Activated CD4-positive, alpha-beta T cell treated with anti-CD3 and anti-CD28 coated beads, Interleukin-2, amount 50 U/mL, for 16 hours (primary cell): Measurements from ENCODE around the gene APP.
A peak's percentile ranks its signal among the peaks of the same experiment; 100 is the strongest.
"Not testable (repeated sequence)": the region's sequence is repeated elsewhere in the genome, so short reads cannot be mapped to it uniquely, and the experiment has no call there.

Source experiments
- DNase-seq: peaks from one replicate; pipeline ENCODE4 v3.0.0-alpha.2; 2020

The APP gene

GRCh38 chr21:26013970-26014369 lies 156.6 kb downstream of the APP start:
- DNase-seq: no peak

- DNase-seq: not testable (repeated sequence)
These were observed 158.1 kb downstream of the APP start for GRCh38 chr21:26012482-26012881.

DNA sequence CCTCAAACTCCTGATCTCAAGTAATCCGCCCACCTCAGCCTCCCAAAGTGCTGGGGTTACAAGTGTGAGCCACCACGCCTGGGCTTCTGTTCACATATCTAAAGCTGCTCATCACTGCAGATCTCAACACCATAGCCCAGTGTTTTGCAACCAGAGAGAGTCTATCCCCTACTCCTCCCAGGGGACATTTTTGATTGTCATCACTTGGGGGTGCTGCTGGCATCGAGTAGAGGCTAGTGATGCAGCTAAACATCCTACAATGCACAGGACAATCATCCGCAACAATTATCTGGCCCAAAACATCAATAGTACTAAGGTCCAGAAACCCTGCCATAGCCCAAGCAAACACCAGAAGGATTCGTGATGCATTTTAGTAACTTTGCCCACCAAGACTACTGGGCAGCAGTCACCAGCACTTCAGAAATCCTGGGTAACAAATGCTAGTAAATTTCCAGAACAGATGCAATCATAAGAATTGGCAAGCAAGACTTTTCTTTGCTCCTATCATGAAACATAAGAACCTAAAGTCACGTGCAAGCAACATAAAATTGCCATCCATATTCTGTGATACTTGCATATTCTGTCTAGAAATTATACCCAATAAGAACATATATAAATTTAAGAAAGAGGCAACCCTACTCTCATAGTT lies 159.2 kb downstream of the APP start:
- no peak for DNase-seq

- DNase-seq: no peak
These were observed 162.5 kb downstream of the APP start for GRCh38 chr21:26007951-26008498.

- DNase-seq: no peak
These were observed 165.1 kb downstream of the APP start for GRCh38 chr21:26005464-26005863.

DNA sequence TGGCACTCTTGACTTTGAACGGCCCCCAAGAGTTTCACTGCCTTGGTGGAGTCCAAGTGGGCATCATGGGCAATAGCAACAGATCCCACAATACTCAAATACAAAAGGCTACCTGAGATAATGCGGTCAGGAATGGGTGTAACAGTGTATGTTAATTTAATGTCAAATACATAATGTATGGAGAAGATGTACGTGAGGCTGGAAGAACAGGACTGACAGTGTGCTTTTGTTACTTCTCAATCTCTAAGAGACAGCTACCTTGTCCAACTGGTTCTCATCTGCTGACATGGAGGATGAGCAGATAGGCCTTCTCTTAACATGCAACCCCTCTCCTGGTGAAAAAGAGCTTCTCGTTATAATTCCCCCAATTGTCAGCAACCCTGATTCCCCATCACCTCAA lies 167.2 kb downstream of the APP start:
- DNase-seq: no peak

GRCh38 chr21:26001356-26001755 lies 169.2 kb downstream of the APP start:
- DNase-seq: no peak

GRCh38 chr21:25999921-26000582 lies 170.5 kb downstream of the APP start:
- peak; percentile 41 for DNase-seq

- DNase-seq: no peak
These were observed 172.6 kb downstream of the APP start for GRCh38 chr21:25997788-25998611.

- no peak for DNase-seq
These were observed 175.3 kb downstream of the APP start for GRCh38 chr21:25995278-25995677.

DNA sequence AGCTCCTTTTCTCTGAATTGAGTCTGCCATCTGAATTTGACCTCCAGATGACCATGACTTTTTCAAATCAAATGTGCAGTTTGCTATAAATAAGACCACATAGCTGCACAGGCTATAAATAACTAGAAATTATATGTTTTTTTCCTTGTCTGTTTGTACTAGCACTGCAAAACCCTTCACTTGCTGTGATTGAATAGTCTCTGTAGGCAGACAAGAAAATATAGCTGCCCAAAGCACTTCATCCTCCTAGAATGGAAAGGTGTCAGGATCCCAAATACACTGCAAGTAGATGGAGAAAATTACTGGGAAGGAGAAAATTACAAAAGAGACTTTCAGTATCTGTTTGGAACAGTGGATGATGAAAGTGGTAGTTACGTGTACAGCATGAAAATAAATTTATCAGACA lies 175.8 kb downstream of the APP start:
- DNase-seq: no peak

DNA sequence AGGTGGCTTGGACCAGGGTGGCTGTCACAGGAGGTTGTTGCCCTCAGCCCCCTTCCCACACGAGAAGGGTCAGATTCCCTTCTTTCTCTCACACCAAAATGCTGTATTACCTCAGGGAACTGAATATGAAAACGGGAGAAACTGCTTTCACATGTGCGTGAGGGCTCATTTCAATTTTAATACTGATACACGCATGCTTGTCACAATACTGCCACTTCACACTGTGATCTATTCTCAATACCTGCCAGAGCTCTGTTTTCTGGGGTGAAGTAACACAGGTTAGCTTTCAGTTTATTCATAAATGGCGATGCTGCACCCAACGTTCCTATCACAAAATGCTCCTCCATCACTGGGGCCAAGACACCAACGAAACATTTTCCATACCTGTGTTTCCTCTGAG lies 181.8 kb downstream of the APP start:
- no peak for DNase-seq

GRCh38 chr21:25987531-25987930 lies 183.0 kb downstream of the APP start:
- no peak for DNase-seq

DNA sequence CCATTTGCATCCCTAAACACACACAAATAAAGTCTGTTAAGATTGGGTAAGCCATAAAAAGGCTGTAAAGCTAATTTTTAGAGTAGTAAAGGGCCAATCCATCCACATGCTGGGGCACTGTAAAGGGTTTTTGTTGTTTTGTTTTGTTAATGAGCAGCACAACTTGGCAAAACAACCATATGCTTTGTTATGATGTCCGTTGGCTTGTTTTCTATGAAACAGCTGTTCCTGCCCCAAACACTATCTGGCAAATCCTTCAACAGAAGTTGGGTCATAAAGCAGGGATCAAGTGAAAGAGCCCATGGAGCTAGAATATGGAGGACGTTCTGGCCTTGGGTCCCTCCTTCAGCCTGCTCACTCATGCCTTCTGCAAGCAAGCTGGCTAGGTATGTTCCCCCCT lies 183.6 kb downstream of the APP start:
- DNase-seq: no peak

GRCh38 chr21:25985990-25986389 lies 184.6 kb downstream of the APP start:
- DNase-seq: no peak

DNA sequence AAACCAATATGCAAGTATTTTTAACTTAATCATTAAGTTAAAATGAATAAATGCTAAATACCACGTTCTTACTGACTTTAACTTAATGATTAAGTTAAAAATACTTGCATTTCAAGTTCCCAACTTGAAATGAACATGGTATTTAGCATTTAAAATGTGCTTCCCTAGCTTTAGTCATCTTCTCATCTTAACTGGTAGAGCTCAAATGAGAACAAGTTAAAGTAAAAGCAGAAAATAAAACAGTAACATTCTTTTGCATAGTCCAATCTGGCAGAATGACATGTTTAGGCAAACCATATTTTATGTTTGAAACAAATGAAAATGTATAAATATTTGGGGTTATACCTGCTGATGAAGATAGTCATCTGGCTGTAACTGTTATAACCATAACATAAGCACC lies 186.0 kb downstream of the APP start:
- DNase-seq: no peak

- DNase-seq: no peak
These were observed 186.8 kb downstream of the APP start for GRCh38 chr21:25983745-25984144.

DNA sequence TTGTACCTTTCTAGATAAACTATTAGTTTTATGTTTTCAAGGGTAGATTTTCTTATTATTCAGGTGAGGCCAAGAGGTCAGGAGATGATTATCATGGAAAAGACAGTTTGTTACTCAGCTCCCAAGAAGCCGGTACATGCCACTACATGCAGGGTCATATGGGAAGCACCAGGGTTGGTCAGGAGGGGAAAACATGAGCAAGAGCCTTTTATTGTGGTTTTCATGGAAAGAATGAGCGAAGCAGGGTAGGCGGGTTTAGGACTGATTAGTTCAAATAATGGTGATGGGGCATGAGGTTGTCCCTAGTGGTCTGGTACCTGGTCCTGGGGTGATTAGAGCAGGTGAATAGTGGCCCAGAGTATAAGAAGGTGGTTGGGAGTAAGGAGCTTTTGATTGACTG lies 189.9 kb downstream of the APP start:
- DNase-seq: peak; percentile 5

DNA sequence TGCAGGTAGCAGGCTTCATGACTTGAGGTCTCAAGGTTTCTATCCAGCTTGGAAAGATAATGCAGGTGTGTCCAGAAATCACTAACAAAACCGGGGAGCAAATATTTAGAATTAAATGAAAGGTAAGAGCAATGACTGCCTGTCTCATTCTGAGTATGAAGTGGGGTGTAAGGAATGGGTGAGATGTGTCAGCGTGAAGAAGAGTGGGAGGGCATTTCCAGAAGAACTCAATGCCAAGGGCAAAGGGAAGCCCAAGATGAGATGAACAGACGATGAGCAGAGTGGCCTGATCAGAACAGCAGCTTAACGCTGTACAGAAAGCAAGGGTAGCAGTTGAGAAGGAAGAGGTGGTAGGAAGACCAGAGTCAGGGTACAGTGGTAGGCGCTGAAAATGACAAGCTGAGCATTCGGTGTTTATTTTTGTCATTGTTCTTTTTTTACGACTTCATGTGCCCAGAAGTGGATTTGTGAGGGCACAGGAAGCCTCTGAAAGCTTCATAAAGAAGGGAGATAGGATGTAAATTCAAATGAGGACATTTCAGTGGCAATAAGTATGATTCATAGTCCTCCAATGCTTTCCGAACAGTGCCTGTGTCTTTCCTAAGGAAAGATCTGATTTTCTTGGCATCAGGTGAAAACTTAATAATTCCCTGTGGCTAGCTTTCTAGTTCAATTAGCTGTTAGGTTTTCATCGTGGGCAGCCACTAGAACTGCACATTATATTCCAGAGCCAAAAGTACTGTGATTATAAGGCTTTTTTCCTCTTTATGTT lies 190.5 kb downstream of the APP start:
- DNase-seq: no peak

- no peak for DNase-seq
These were observed 193.4 kb downstream of the APP start for GRCh38 chr21:25977068-25977611.

DNA sequence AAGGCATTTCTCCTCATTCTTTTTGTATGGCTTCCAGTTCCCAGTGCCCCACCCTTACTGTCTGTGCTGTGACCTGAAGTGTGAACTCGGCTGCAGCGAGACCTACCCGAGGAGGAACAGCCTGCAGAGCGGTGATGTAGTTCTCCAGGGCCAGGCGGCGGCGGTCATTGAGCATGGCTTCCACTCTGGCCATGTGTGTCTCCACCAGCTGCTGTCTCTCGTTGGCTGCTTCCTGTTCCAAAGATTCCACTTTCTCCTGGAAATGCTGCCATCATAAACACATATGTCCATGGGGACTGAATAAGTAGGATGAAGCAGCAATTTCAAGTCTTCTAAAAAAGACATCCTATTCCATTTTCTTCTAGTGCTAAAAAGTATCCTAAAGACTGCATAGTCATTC lies 195.6 kb downstream of the APP start:
- no peak for DNase-seq

GRCh38 chr21:25970254-25970930 lies 200.2 kb downstream of the APP start:
- no peak for DNase-seq
